Hematopoietic multipotent progenitor cell treated with erythropoietin and hydrocortisone succinate and interleukin-3 and kit ligand, for 17 days (in vitro differentiated cells): ENCODE data around the gene NPR1.
A peak's percentile ranks its signal among the peaks of the same experiment; 100 is the strongest.
"Not testable (repeated sequence)": the region's sequence is repeated elsewhere in the genome, so short reads cannot be mapped to it uniquely, and the experiment has no call there.

Experiments used
- DNase-seq: peaks from one replicate; pipeline ENCODE4 v3.0.0-alpha.2; 2015; ENCODE audit warnings: low spot score

NPR1 gene

GRCh38 chr1:153682730-153683129, 4.2 kb downstream of the NPR1 start:
- DNase-seq: no peak

GRCh38 chr1:153683854-153684253, 5.4 kb downstream of the NPR1 start:
- DNase-seq: no peak

DNA sequence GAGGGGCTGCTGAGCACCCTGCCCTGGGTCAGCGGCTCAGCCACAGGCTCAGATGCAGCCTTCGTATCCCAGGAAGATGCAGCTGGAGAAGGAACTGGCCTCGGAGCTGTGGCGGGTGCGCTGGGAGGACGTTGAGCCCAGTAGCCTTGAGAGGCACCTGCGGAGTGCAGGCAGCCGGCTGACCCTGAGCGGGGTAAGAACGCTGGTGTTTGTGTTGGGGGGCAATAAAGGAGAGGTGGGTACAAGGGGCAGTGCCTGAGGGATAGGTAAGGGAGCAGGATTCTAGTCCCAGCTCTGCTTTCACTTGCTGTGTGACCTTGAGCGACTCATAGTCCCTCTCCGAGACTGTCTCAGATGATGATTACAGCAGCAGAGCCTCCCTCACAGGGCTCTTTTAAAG, 6.4 kb downstream of the NPR1 start:
- DNase-seq: no peak

GRCh38 chr1:153685544-153686340, 7.3 kb downstream of the NPR1 start:
- DNase-seq: no peak

GRCh38 chr1:153687346-153688125, 9.0 kb downstream of the NPR1 start:
- DNase-seq: no peak

DNA sequence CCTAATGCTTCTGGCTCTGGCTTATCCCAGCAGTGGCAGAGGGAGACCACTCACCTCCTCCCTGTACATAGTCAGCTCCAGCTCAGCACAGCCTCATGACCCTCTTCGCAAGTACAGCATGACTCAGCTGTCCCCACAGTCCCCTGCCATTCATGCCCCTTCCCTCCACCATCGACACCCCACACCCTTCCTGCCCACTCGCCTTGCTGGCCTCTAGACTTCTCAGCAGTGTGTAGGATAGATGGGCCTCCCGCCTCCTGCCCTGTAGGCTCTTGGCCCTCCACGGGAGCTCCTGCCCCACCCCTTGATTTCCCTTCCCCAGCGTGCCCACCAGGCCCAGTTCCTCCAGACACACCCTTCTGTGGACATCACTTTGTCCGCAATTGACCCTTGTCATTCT, 9.8 kb downstream of the NPR1 start:
- DNase-seq: no peak

- no peak for DNase-seq
Observed at GRCh38 chr1:153688736-153689328, 10.3 kb downstream of the NPR1 start.

DNA sequence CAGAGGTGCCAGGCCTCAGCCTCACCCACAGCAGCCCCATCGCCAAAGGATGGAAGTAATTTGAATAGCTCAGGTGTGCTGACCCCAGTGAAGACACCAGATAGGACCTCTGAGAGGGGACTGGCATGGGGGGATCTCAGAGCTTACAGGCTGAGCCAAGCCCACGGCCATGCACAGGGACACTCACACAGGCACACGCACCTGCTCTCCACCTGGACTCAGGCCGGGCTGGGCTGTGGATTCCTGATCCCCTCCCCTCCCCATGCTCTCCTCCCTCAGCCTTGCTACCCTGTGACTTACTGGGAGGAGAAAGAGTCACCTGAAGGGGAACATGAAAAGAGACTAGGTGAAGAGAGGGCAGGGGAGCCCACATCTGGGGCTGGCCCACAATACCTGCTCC, 15.0 kb downstream of the NPR1 start:
- DNase-seq: no peak

DNA sequence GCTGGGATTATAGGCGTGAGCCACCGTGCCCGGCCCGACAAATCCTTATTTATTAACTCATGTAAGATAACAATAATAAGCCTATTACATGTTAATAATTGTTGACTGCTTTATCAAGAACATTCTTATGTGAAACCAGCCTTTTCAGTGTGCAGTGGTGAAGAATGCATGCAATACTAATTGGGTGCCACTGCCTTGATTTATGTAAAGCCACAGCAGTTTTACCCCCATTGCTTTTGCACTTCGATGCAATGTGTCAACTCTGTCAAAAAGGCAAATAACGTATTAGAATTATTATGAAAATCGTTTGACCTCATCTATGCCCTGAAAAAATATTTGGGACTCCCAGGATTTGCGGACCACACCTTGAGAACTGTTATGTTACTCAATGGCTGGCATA, 18.3 kb downstream of the NPR1 start:
- no peak for DNase-seq

DNA sequence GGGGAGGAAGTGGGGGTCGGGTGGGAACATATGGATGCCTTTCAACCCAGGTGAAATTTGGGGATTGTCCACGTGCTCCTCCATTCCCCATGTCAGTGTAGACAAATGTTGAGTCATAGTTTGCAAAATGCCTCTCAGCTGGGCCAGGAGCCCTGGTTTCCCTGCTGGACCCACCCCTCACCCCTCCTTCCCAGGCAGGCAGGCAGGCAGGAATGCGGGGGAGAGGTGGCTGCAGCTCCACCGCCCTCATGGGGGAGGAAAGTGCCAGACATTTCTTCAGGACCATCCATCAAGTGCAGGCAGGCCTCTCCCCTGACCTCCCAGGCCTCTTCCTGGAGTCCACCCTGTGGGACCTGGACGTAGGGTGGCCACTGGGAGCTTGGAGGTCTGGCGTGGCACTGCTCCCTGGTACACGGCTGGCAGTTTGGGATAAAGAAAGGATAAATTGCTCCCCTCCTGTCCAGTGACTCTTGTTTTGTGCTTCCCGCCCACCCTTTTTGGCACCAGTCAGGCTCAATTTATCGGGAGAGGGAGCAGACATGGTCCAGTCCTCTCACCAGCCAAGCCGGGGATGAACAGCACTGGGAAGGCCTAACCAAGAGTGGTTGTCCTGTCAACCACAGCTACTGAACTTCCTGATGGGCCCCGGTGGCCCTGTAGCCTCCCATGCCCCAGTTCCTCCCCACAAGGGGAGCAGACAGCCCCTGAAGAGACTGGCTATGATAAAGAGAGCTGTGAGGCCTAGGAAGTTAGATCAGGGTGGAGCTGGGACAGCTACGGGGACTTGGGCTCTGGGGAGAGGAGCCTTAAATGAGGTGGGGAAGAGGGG, 18.9 kb downstream of the NPR1 start:
- DNase-seq: no peak

GRCh38 chr1:153698020-153698922, 19.8 kb downstream of the NPR1 start:
- peak; percentile 24 for DNase-seq

- DNase-seq: no peak
Observed at GRCh38 chr1:153698923-153699714, 20.6 kb downstream of the NPR1 start.

DNA sequence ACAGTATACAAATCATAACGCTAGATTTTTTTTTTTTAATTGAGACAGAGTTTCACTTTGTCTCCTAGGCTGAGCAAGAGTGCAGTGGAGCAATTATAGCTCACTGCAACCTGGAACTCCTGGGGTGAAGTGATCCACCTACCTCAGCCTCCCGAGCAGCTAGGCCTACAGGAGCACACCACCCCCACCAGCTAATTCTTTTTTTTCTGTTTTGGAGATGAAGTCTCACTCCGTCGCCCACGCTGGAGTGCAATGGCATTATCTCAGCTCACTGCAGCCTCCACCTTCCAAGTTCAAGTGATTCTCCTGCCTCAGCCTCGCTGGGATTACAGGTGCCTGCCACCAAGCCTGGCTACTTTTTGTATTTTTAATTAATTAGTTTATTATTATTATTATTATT, 21.3 kb downstream of the NPR1 start:
- no peak for DNase-seq

DNA sequence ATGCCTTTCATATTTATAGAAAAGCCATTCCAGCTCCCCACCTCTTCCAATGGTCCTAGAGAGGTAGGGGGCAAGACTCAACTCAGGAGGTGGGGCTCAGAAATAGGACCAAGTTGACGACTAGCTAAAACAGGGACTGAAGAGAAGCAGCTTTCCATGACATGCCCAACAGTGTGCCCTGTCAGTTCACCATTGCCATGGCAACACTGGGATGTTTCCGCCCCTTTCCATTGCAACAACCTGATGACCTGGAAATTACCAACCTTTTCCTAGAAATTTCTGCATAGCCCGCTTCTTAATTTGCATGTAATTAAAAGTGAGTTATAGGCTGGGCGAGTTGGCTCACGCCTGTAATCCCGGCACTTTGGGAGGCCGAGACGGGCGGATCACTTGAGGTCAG, 27.0 kb downstream of the NPR1 start:
- no peak for DNase-seq

DNA sequence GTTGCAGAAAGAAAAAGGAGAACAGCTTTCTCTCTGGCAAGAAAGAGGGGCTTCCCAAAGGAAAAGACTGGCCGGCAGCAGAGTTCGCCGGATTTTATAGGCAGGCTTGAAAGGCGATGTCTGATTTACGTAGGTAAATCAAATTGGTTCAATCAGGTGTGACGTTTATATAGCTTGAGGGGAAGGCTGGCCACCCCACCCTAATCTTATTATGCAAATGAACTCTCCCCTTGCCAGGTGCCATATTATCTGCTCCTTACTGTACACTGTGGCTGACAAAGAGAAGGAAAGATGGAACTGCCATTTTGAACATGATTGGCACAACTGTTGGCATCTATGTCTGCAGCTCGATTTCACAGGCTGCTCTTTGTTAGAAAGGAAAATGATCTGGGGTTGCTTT, 32.5 kb downstream of the NPR1 start:
- no peak for DNase-seq

GRCh38 chr1:153716211-153716610, 37.7 kb downstream of the NPR1 start:
- not testable (repeated sequence) for DNase-seq

- DNase-seq: no peak
Observed at GRCh38 chr1:153717330-153717729, 38.8 kb downstream of the NPR1 start.

DNA sequence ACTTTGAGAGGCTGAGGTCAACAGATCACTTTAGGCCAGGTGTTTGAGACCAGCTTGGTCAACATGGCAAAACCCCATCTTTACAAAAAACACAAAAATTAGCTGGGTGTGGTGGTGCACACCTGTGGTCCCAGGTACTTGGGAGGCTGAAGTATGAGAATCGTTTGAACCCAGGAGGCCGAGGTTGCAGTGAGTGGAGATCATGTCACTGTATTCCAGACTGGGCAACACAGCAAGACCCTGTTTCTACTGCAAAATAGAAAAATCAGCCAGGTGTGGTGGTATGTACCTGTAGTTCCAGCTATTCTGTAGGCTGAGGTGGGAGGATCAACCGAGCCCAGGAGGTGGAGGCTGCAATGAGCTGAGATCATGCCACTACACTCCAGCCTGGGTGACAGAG, 45.2 kb downstream of the NPR1 start:
- no peak for DNase-seq

DNA sequence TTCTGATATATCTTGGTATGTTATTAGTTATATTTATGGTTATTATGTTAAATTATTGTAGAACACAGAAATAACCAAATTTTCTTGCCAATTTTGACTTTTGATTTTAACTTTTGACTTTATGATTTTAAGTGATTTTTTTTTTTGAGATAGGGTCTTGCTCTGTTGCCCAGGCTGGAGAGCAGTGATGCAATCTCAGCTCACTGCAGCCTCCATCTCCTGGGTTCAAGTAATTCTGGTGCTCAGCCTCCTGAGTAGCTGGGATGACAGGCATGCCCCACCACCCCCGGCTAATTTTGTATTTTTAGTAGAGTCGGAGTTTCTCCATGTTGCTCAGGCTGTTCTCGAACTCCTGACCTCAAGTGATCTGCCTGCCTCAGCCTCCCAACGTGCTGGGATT, 46.1 kb downstream of the NPR1 start:
- DNase-seq: not testable (repeated sequence)
